Forelimb muscle (tissue), 1 donor: ENCODE data around the gene CLEC16A. TPM values are rescaled to one million over a fixed set of nuclear protein-coding genes. Genes with fewer than 3 reads are reported as not detected.
A peak's percentile ranks its signal among the peaks of the same experiment; 100 is the strongest.

Experiments
- DNase-seq: peaks from one replicate; pipeline ENCODE4 v3.0.0-alpha.2; 2013; ENCODE audit warnings: low read depth
- polyA plus RNA-seq: library from polyadenylated mRNA; unstranded; fragments of 120-200 nt; gene quantifications from one replicate; pipeline ENCODE4 v1.2.1, GENCODE V29; 2013; ENCODE audit not compliant: insufficient read length

The CLEC16A gene
- polyA plus RNA-seq, 1 donor, result 14.5 TPM

- no peak for DNase-seq
These were observed 95.4 kb downstream of the CLEC16A start for GRCh38 chr16:11039726-11040125.

- DNase-seq, result no peak
These were observed 97.8 kb downstream of the CLEC16A start for GRCh38 chr16:11042191-11042590.

GRCh38 chr16:11045441-11045840, 101.1 kb downstream of the CLEC16A start:
- DNase-seq, result no peak

- no peak for DNase-seq
These were observed 101.5 kb downstream of the CLEC16A start for GRCh38 chr16:11045846-11046245.

- no peak for DNase-seq
These were observed 102.1 kb downstream of the CLEC16A start for GRCh38 chr16:11046382-11046931.

- DNase-seq, result peak; percentile 84
These were observed 102.7 kb downstream of the CLEC16A start for GRCh38 chr16:11047057-11047456.

- DNase-seq, result no peak
These were observed 103.8 kb downstream of the CLEC16A start for GRCh38 chr16:11047939-11048800.

GRCh38 chr16:11049396-11050059, 105.2 kb downstream of the CLEC16A start:
- DNase-seq, result no peak

GRCh38 chr16:11050536-11050935, 106.2 kb downstream of the CLEC16A start:
- no peak for DNase-seq

- no peak for DNase-seq
These were observed 106.6 kb downstream of the CLEC16A start for GRCh38 chr16:11050944-11051343.

- no peak for DNase-seq
These were observed 107.1 kb downstream of the CLEC16A start for GRCh38 chr16:11051430-11051829.

GRCh38 chr16:11051879-11052808, 107.8 kb downstream of the CLEC16A start:
- no peak for DNase-seq

GRCh38 chr16:11053916-11054460, 109.6 kb downstream of the CLEC16A start:
- no peak for DNase-seq

GRCh38 chr16:11056090-11056992, 112.0 kb downstream of the CLEC16A start:
- no peak for DNase-seq

GRCh38 chr16:11056993-11057649, 112.8 kb downstream of the CLEC16A start:
- no peak for DNase-seq

GRCh38 chr16:11057711-11058345, 113.5 kb downstream of the CLEC16A start:
- DNase-seq, result no peak

- DNase-seq, result no peak
These were observed 114.5 kb downstream of the CLEC16A start for GRCh38 chr16:11058832-11059231.

GRCh38 chr16:11059588-11059987, 115.2 kb downstream of the CLEC16A start:
- DNase-seq, result no peak

GRCh38 chr16:11060364-11060763, 116.0 kb downstream of the CLEC16A start:
- no peak for DNase-seq
